Measurements from ENCODE around the gene WDFY2. TPM values are rescaled to one million over a fixed set of nuclear protein-coding genes. Genes with fewer than 3 reads are reported as not detected.

WDFY2 gene
- total RNA-seq, 4 donors from 2014 or later: 17.6 to 36.4 (median 22.0) TPM

DNA sequence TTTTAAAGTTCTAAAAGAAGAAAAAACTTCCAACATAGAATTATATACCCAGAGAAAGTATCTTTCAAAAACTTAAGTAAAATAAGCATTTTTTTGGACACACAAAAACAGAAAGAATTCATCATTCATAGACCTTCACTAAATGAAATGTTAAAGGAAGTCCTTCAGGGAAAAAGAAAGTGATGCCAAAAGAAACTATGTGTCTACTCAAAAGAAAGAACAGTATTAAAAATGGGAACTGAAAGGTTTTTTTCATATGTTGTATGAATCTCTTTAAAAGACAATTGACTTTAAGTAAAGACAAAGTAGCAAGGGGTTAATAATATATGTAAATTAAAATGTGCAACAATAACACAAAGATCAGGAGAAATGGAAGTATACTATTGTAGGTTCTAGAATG lies 123.2 kb downstream of the WDFY2 start:
- no peak for TF ChIP-seq CTCF (IDR thresholded peaks at IDR 0.05; ENCODE audit: low read depth)

- no peak for TF ChIP-seq CTCF (IDR thresholded peaks at IDR 0.05; ENCODE audit: low read depth)
These were observed 129.5 kb downstream of the WDFY2 start for GRCh38 chr13:51713807-51714206.

- TF ChIP-seq CTCF (IDR thresholded peaks at IDR 0.05; ENCODE audit: low read depth): no peak
These were observed 130.5 kb downstream of the WDFY2 start for GRCh38 chr13:51714663-51715168.

GRCh38 chr13:51715613-51716012 lies 131.4 kb downstream of the WDFY2 start:
- TF ChIP-seq CTCF (IDR thresholded peaks at IDR 0.05; ENCODE audit: low read depth): no peak

GRCh38 chr13:51717786-51718398 lies 133.6 kb downstream of the WDFY2 start:
- no peak for TF ChIP-seq CTCF (IDR thresholded peaks at IDR 0.05; ENCODE audit: low read depth)

- TF ChIP-seq CTCF (IDR thresholded peaks at IDR 0.05; ENCODE audit: low read depth): no peak
These were observed 135.1 kb downstream of the WDFY2 start for GRCh38 chr13:51719394-51719793.

GRCh38 chr13:51721496-51721895 lies 137.2 kb downstream of the WDFY2 start:
- TF ChIP-seq CTCF (IDR thresholded peaks at IDR 0.05; ENCODE audit: low read depth): no peak

Measured in subcutaneous adipose tissue (tissue), 4 donors.